GM21717 (cell line): ENCODE measurements around the gene LEF1.
"Not testable (repeated sequence)": the region's sequence is repeated elsewhere in the genome, so short reads cannot be mapped to it uniquely, and the experiment has no call there.

Experiments used
- ATAC-seq: cut with Tn5 transposase; IDR thresholded peaks from one replicate; pipeline ENCODE4 v1.9.1; 2021; ENCODE audit warnings: mild to moderate bottlenecking, moderate library complexity; ENCODE audit not compliant: unreplicated experiment

LEF1 gene

GRCh38 chr4:108042927-108043326 lies 125.8 kb downstream of the LEF1 start:
- no peak for ATAC-seq

- ATAC-seq: no peak
Measured at GRCh38 chr4:108037884-108038283, 130.8 kb downstream of the LEF1 start.

GRCh38 chr4:108036213-108036612 lies 132.5 kb downstream of the LEF1 start:
- peak; percentile 95 for ATAC-seq

GRCh38 chr4:108035691-108036090 lies 133.0 kb downstream of the LEF1 start:
- ATAC-seq: peak; percentile 33

- no peak for ATAC-seq
Measured at GRCh38 chr4:108034565-108034964, 134.2 kb downstream of the LEF1 start.

- no peak for ATAC-seq
Measured at GRCh38 chr4:108033348-108033747, 135.4 kb downstream of the LEF1 start.

GRCh38 chr4:108031427-108032083 lies 137.2 kb downstream of the LEF1 start:
- ATAC-seq: no peak

GRCh38 chr4:108030332-108030731 lies 138.4 kb downstream of the LEF1 start:
- ATAC-seq: peak; percentile 97

- ATAC-seq: no peak
Measured at GRCh38 chr4:108029731-108030130, 139.0 kb downstream of the LEF1 start.

GRCh38 chr4:108029016-108029720 lies 139.6 kb downstream of the LEF1 start:
- ATAC-seq: no peak

- no peak for ATAC-seq
Measured at GRCh38 chr4:108024878-108025165, 143.9 kb downstream of the LEF1 start.

GRCh38 chr4:108024085-108024877 lies 144.5 kb downstream of the LEF1 start:
- ATAC-seq: no peak

- no peak for ATAC-seq
Measured at GRCh38 chr4:108018884-108019187, 149.9 kb downstream of the LEF1 start.

GRCh38 chr4:108018040-108018883 lies 150.5 kb downstream of the LEF1 start:
- ATAC-seq: peak; percentile 83

- no peak for ATAC-seq
Measured at GRCh38 chr4:108013955-108014354, 154.8 kb downstream of the LEF1 start.

GRCh38 chr4:108013327-108013726 lies 155.4 kb downstream of the LEF1 start:
- no peak for ATAC-seq

- not testable (repeated sequence) for ATAC-seq
Measured at GRCh38 chr4:108012382-108012781, 156.3 kb downstream of the LEF1 start.

- ATAC-seq: no peak
Measured at GRCh38 chr4:108010167-108010566, 158.6 kb downstream of the LEF1 start.

- no peak for ATAC-seq
Measured at GRCh38 chr4:108008721-108009120, 160.0 kb downstream of the LEF1 start.

- no peak for ATAC-seq
Measured at GRCh38 chr4:108007984-108008383, 160.7 kb downstream of the LEF1 start.

GRCh38 chr4:108006361-108006760 lies 162.4 kb downstream of the LEF1 start:
- no peak for ATAC-seq
